HepG2 (cell line): ENCODE data around the gene TNP2. TPM values are rescaled to one million over a fixed set of nuclear protein-coding genes. Genes with fewer than 3 reads are reported as not detected.
A peak's percentile ranks its signal among the peaks of the same experiment; 100 is the strongest.

Experiments used
- FLYWCH1 ChIP-seq: sonication (generic); formaldehyde crosslinking; IDR thresholded peaks from 2 replicates; pipeline ENCODE4 v1.8.1; 2023; ENCODE audit warnings: mild to moderate bottlenecking, missing genetic modification reagents
- HNF4G ChIP-seq, 2 experiments: sonication (generic) in 1 of 2; formaldehyde crosslinking in 1 of 2; IDR thresholded peaks; 2 replicates each; pipeline versions ENCODE4 v1.4.0 to v1.6.1; 2011 to 2020; ENCODE audit warnings: borderline replicate concordance in 2 of 2, low read depth in 2 of 2, mild to moderate bottlenecking in 2 of 2, low read length in 1 of 2, missing genetic modification reagents in 1 of 2, moderate library complexity in 1 of 2
- ZNF382 ChIP-seq: sonication (generic); formaldehyde crosslinking; IDR thresholded peaks from 2 replicates; pipeline ENCODE4 v1.5.0; 2020; ENCODE audit warnings: missing genetic modification reagents, mild to moderate bottlenecking, borderline replicate concordance
- ZNF543 ChIP-seq: sonication (generic); formaldehyde crosslinking; IDR thresholded peaks from 2 replicates; pipeline ENCODE4 v1.4.0; 2020; ENCODE audit warnings: mild to moderate bottlenecking, missing genetic modification reagents
- ZNF552 ChIP-seq: sonication (generic); formaldehyde crosslinking; IDR thresholded peaks from 2 replicates; pipeline ENCODE4 v1.9.0; 2022; ENCODE audit warnings: missing genetic modification reagents, mild to moderate bottlenecking, borderline replicate concordance
- polyA plus RNA-seq, 8 experiments: library from polyadenylated mRNA; depleted of rRNA in 3 of 8; stranded (reverse) in 7 of 8; unstranded in 1 of 8; fragments of >200 nt; fragmentation: Illumina TruSeq in 4 of 8; extraction: Trizol in 4 of 8; gene quantifications; 2 replicates each; pipeline versions ENCODE4 v1.2.1 to v1.2.3, GENCODE V29; 2011 to 2016; ENCODE audit warnings: low read depth in 4 of 8, missing spikeins in 1 of 8, mixed read lengths in 1 of 8; ENCODE audit not compliant: insufficient read depth in 1 of 8
- total RNA-seq, 5 experiments: library from RNA; depleted of rRNA; stranded (reverse); fragments of >200 nt; fragmentation: Illumina TruSeq; extraction: Trizol; gene quantifications; 2 replicates each; pipeline ENCODE4 v1.2.3, GENCODE V29; 2016; ENCODE audit warnings: low read depth in 1 of 5
- TF ChIP-seq, protein P1 (sequence below): sonication (generic); formaldehyde crosslinking; IDR thresholded peaks from 2 replicates; pipeline ENCODE4 v1.4.0; 2020; ENCODE audit warnings: mild to moderate bottlenecking, missing genetic modification reagents
- TF ChIP-seq, protein P2 (sequence below): sonication (generic); formaldehyde crosslinking; IDR thresholded peaks from 2 replicates; pipeline ENCODE4 v1.4.0; 2020; ENCODE audit warnings: missing genetic modification reagents
- TF ChIP-seq, protein P3 (sequence below): sonication (generic); formaldehyde crosslinking; IDR thresholded peaks from 2 replicates; pipeline ENCODE4 v1.5.1; 2020; ENCODE audit warnings: missing genetic modification reagents, mild to moderate bottlenecking, borderline replicate concordance
- TF ChIP-seq, protein P4 (sequence below): sonication (generic); formaldehyde crosslinking; IDR thresholded peaks from 2 replicates; pipeline ENCODE4 v1.4.0; 2020; ENCODE audit warnings: mild to moderate bottlenecking, missing genetic modification reagents
- TF ChIP-seq, protein P5 (sequence below): sonication (generic); formaldehyde crosslinking; IDR thresholded peaks from 2 replicates; pipeline ENCODE4 v1.4.0; 2020; ENCODE audit warnings: missing genetic modification reagents, borderline replicate concordance
- TF ChIP-seq, protein P6 (sequence below): sonication (generic); formaldehyde crosslinking; IDR thresholded peaks from 2 replicates; pipeline ENCODE4 v1.5.0; 2020; ENCODE audit warnings: mild to moderate bottlenecking, missing genetic modification reagents

TNP2 gene
- total and polyA plus RNA-seq, 2 of the 13 experiments (the other 11 are each of a cell fraction or from before 2014, with no cell fraction given): not detected

DNA sequence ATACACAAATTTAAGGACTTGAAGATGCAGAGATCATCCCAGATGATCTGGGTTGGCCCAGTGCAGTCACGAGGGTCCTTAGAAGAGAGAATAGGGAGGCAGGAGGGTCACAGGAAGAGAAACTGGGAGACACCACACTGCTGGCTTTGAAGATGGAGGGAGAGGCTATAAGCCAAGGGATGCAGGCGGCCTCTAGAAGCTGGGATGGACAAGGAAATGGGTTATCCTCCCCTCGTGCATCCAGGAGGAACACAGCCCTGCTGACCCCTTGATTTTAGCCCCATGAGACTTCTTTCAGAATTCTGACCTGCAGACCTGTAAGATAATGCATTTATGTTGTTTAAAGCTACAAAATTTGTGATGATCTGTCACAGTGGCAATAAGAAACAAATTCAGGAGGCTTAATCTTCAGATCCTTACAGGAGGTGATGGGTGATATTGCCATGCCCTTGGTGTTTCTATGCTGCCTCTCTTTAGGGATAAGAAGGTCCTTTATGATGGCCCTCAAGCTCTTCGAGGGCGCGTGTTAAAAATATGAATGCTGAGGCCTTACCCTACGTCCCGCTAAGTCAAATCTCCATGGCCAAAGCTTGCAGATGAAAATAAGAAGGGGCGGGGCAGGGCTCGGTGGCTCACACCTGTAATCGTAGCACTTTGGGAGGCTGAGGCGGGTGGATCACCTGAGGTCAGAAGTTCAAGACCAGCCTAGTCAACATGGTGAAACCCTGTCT, 8.6 kb upstream of the TNP2 start (continued):
- TF ChIP-seq, protein P1, sequence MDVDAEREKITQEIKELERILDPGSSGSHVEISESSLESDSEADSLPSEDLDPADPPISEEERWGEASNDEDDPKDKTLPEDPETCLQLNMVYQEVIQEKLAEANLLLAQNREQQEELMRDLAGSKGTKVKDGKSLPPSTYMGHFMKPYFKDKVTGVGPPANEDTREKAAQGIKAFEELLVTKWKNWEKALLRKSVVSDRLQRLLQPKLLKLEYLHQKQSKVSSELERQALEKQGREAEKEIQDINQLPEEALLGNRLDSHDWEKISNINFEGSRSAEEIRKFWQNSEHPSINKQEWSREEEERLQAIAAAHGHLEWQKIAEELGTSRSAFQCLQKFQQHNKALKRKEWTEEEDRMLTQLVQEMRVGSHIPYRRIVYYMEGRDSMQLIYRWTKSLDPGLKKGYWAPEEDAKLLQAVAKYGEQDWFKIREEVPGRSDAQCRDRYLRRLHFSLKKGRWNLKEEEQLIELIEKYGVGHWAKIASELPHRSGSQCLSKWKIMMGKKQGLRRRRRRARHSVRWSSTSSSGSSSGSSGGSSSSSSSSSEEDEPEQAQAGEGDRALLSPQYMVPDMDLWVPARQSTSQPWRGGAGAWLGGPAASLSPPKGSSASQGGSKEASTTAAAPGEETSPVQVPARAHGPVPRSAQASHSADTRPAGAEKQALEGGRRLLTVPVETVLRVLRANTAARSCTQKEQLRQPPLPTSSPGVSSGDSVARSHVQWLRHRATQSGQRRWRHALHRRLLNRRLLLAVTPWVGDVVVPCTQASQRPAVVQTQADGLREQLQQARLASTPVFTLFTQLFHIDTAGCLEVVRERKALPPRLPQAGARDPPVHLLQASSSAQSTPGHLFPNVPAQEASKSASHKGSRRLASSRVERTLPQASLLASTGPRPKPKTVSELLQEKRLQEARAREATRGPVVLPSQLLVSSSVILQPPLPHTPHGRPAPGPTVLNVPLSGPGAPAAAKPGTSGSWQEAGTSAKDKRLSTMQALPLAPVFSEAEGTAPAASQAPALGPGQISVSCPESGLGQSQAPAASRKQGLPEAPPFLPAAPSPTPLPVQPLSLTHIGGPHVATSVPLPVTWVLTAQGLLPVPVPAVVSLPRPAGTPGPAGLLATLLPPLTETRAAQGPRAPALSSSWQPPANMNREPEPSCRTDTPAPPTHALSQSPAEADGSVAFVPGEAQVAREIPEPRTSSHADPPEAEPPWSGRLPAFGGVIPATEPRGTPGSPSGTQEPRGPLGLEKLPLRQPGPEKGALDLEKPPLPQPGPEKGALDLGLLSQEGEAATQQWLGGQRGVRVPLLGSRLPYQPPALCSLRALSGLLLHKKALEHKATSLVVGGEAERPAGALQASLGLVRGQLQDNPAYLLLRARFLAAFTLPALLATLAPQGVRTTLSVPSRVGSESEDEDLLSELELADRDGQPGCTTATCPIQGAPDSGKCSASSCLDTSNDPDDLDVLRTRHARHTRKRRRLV: peak; percentile 27; the same call in 1 of the 2 replicates
- TF ChIP-seq, protein P2, sequence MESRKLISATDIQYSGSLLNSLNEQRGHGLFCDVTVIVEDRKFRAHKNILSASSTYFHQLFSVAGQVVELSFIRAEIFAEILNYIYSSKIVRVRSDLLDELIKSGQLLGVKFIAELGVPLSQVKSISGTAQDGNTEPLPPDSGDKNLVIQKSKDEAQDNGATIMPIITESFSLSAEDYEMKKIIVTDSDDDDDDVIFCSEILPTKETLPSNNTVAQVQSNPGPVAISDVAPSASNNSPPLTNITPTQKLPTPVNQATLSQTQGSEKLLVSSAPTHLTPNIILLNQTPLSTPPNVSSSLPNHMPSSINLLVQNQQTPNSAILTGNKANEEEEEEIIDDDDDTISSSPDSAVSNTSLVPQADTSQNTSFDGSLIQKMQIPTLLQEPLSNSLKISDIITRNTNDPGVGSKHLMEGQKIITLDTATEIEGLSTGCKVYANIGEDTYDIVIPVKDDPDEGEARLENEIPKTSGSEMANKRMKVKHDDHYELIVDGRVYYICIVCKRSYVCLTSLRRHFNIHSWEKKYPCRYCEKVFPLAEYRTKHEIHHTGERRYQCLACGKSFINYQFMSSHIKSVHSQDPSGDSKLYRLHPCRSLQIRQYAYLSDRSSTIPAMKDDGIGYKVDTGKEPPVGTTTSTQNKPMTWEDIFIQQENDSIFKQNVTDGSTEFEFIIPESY: no peak
- TF ChIP-seq ZNF543 (CRISPR knock-in tag): no peak
- TF ChIP-seq FLYWCH1 (CRISPR knock-in tag): no peak
- TF ChIP-seq, protein P3, sequence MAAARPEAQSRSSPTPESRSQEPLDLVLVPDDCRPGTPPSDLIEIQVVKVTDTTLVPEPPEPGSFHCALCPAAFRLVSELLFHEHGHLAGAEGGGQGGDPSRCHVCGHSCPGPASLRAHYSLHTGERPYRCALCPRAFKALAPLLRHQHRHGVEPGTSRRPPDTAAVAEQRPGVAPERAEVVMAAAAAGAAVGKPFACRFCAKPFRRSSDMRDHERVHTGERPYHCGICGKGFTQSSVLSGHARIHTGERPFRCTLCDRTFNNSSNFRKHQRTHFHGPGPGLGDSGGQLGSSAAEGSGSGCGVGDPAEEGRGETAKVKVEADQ (CRISPR knock-in tag): no peak
- no peak for TF ChIP-seq HNF4G (IDR thresholded peaks at IDR 0.05; ENCODE audit: borderline replicate concordance, low read depth, low read length)
- TF ChIP-seq HNF4G (CRISPR knock-in tag; IDR thresholded peaks at IDR 0.05; ENCODE audit: borderline replicate concordance, low read depth): no peak
- no peak for TF ChIP-seq ZNF382
- TF ChIP-seq, protein P4, sequence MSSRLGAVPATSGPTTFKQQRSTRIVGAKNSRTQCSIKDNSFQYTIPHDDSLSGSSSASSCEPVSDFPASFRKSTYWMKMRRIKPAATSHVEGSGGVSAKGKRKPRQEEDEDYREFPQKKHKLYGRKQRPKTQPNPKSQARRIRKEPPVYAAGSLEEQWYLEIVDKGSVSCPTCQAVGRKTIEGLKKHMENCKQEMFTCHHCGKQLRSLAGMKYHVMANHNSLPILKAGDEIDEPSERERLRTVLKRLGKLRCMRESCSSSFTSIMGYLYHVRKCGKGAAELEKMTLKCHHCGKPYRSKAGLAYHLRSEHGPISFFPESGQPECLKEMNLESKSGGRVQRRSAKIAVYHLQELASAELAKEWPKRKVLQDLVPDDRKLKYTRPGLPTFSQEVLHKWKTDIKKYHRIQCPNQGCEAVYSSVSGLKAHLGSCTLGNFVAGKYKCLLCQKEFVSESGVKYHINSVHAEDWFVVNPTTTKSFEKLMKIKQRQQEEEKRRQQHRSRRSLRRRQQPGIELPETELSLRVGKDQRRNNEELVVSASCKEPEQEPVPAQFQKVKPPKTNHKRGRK (CRISPR knock-in tag): 0 out of 2 replicates have a peak, but pooled peaks have one; percentile 14
- TF ChIP-seq, protein P5, sequence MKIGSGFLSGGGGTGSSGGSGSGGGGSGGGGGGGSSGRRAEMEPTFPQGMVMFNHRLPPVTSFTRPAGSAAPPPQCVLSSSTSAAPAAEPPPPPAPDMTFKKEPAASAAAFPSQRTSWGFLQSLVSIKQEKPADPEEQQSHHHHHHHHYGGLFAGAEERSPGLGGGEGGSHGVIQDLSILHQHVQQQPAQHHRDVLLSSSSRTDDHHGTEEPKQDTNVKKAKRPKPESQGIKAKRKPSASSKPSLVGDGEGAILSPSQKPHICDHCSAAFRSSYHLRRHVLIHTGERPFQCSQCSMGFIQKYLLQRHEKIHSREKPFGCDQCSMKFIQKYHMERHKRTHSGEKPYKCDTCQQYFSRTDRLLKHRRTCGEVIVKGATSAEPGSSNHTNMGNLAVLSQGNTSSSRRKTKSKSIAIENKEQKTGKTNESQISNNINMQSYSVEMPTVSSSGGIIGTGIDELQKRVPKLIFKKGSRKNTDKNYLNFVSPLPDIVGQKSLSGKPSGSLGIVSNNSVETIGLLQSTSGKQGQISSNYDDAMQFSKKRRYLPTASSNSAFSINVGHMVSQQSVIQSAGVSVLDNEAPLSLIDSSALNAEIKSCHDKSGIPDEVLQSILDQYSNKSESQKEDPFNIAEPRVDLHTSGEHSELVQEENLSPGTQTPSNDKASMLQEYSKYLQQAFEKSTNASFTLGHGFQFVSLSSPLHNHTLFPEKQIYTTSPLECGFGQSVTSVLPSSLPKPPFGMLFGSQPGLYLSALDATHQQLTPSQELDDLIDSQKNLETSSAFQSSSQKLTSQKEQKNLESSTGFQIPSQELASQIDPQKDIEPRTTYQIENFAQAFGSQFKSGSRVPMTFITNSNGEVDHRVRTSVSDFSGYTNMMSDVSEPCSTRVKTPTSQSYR (CRISPR knock-in tag): no peak
- no peak for TF ChIP-seq ZNF552 (CRISPR knock-in tag)
- TF ChIP-seq, protein P6, sequence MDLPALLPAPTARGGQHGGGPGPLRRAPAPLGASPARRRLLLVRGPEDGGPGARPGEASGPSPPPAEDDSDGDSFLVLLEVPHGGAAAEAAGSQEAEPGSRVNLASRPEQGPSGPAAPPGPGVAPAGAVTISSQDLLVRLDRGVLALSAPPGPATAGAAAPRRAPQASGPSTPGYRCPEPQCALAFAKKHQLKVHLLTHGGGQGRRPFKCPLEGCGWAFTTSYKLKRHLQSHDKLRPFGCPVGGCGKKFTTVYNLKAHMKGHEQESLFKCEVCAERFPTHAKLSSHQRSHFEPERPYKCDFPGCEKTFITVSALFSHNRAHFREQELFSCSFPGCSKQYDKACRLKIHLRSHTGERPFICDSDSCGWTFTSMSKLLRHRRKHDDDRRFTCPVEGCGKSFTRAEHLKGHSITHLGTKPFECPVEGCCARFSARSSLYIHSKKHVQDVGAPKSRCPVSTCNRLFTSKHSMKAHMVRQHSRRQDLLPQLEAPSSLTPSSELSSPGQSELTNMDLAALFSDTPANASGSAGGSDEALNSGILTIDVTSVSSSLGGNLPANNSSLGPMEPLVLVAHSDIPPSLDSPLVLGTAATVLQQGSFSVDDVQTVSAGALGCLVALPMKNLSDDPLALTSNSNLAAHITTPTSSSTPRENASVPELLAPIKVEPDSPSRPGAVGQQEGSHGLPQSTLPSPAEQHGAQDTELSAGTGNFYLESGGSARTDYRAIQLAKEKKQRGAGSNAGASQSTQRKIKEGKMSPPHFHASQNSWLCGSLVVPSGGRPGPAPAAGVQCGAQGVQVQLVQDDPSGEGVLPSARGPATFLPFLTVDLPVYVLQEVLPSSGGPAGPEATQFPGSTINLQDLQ: no peak
